Islet precursor cell (in vitro differentiated cells): ENCODE data around the gene TMEM179B.
"Not testable (repeated sequence)": the region's sequence is repeated elsewhere in the genome, so short reads cannot be mapped to it uniquely, and the experiment has no call there.

ENCODE experiments used
- DNase-seq: peaks from one replicate; pipeline ENCODE4 v3.0.0-alpha.2; 2018

TMEM179B gene

GRCh38 chr11:62787005-62787759 lies at the start of gene TMEM179B:
Gene TMEM179B, plus strand, starts transcription at chr11:62787402. Its CDS starts 30 bp downstream, at chr11:62787432.
- DNase-seq = peak; percentile 99

GRCh38 chr11:62747475-62748160 lies 39.6 kb upstream of the TMEM179B start:
- DNase-seq = peak; percentile 57

DNA sequence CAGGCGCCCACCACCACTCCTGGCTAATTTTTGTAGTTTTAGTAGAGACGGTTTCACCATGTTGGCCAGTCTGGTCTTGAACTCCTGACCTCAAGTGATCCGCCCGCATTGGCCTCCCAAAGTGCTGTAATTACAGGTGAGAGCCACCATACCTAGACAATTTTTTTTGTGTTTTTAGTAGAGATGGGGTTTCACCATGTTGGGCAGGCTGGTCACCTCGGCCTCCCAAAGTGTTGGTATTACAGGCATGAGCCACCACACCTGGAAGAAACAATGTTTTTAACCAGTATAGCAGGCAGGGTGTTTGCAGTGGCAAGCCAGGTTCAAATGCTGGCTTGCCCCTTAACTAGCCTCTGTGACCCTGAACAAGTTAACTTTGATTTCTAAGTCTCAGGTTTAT lies 37.3 kb upstream of the TMEM179B start:
- DNase-seq = not testable (repeated sequence)

DNA sequence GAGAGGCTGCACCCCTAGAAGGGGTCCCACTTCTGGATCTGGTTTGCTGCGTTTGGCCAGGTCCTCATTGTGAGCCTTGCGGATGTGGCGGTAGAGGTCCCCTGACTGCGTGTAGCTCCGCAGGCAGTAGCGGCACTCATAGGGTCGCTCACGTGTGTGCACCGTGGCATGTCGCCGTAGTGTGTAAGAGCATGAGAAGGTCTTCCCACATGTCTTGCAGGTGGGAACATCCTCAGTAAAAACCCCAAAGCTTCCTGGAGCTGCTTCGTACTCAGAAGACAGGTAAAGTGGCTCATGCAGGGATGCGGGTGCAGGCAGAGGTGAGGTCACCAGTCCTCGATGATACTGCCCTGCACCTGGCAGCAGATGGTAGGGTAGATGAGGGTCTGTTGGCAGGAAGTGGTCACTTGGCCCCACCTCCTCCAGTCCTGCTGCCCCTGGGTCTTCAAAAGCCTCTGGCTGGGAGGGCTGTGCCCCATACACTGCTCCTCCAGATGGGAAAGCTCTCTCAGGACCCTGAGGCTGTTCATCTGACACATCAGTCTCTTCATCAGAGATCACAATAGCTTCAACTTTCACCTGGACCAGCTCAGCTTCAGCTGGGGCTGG lies 34.9 kb upstream of the TMEM179B start:
- DNase-seq = no peak

GRCh38 chr11:62752994-62753735 lies 34.0 kb upstream of the TMEM179B start:
- no peak for DNase-seq

- DNase-seq = peak; percentile 100
Observed at GRCh38 chr11:62753736-62754603, 33.2 kb upstream of the TMEM179B start, which contains the start of gene ZBTB3. Gene ZBTB3, minus strand, starts transcription at chr11:62754160. Its CDS starts 496 bp downstream, at chr11:62753664.

- peak; percentile 67 for DNase-seq
Observed at GRCh38 chr11:62755086-62755615, 32.1 kb upstream of the TMEM179B start.

DNA sequence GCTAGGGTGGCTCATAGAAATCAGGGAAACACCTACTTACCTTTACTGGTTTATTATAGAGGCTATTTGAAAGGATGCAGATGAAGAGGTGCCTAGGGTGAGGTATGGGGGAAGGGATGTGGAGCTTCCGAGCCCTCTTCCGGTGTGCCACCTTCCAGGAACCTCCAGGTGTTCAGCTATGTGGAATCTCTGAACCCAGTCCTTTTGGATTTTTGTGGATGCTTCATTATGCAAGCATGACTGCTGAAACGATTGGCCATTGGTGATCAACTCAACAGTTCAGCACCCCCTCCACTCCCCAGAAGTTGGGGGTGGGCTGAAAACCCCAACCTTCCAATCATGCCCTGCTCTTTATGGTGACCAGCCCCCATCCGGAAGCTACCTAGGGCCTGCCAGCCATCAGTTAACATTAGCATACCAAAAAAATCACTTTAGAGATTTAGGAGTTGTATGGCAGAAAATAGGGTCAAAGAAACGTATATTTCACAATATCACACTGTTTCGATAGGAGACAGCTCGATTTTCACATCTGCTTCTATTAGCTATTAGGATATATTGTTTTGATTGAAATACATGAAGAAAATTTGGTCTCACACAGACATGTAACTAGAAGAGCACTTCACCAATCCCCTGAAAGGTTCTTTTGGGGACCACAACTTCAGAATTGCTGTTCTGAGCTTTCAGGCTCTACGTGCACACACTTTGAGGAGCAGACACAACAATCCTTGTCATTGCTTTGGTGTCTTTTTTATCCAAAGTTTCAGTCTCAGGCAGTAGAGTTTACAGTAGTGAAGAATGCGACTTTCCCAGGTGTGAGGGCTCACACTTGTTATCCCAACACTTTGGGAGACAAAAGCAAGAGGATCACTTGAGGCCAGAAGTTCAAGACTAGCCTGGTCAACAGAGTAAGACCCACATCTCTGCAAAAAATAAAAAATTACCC lies 29.1 kb upstream of the TMEM179B start:
- no peak for DNase-seq

DNA sequence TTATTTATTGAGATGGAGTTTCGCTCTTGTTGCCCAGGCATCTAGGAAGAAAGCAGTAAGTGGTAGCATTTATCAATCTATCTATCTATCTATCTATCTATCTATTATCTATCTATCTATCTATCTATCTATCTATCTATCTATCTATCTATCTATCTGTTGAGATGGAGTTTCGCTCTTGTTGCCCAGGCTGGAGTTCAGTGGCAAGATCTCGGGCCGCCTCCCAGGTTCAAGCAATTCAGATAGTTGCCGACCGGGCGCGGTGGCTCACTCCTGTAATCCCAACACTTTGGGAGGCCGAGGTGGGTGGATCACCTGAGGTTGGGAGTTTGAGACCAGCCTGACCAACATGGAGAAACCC lies 26.4 kb upstream of the TMEM179B start:
- DNase-seq = not testable (repeated sequence)

DNA sequence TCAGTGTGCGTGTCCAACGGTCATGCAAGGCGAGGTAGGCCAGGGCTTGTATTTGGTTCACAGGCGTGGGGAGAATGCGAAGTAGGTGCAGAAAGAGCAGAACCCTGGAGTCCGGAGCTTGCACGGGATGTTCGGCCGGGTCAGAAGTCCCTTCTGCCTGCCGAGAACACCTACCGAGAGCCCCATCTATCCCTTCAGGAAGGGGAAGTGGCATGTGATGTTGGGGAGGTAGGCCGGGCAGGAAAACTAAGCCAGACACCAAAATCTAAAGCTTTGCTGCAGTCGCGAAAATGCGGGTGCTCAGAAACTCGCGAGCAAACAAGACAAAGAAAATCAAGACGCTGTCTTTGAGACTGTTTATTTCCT lies 16.4 kb upstream of the TMEM179B start:
- DNase-seq = no peak

GRCh38 chr11:62771144-62772021 lies 15.8 kb upstream of the TMEM179B start, which contains the start of gene TAF6L:
Gene TAF6L, plus strand, starts transcription at chr11:62771396. Its CDS starts 4,388 bp downstream, at chr11:62775784.
- DNase-seq = peak; percentile 99

GRCh38 chr11:62774407-62774806 lies 12.8 kb upstream of the TMEM179B start:
- no peak for DNase-seq

- no peak for DNase-seq
Observed at GRCh38 chr11:62775646-62776045, 11.6 kb upstream of the TMEM179B start.

- DNase-seq = no peak
Observed at GRCh38 chr11:62777389-62777788, 9.8 kb upstream of the TMEM179B start.

DNA sequence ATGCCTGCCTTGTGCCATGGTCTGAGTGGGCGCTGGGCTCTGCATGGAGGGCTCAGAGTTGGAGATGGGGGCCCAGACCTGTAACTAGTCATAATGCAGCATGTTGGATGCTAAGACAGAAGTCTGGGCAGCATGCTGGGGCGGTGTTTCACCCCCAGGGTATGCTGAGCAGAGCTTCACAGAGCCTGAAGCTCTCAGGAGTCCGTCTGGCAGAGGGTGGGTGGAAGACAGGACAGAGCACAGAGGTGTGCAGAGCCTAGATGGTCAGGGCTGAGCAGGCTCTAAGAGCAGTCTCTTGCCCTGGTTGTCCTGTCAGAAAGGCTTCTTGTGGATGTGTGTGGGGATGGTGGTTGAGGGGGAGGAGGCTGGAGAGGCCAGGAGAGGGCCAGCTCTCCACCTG lies 8.8 kb upstream of the TMEM179B start:
- no peak for DNase-seq

DNA sequence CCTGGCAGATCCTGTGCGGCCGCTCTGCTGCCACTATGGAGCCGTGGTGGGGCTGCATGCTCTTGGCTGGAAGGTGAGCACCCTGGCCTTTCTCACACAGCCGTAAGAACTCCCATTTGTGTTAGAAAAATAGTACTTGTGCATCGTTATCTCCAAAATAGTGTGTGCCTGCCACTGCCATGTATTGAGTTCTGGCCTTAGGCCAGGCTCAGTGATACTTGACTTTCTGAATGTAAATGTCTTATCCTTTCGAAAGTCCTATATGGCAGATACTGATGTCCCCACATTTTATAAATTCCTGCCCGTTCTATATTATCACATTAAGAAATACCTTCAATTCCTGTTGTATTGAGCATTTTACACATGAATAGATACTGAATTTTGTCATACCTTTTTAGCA lies 4.4 kb upstream of the TMEM179B start:
- DNase-seq = no peak

- peak; percentile 95 for DNase-seq
Observed at GRCh38 chr11:62786318-62787004, 741 bp upstream of the TMEM179B start.

DNA sequence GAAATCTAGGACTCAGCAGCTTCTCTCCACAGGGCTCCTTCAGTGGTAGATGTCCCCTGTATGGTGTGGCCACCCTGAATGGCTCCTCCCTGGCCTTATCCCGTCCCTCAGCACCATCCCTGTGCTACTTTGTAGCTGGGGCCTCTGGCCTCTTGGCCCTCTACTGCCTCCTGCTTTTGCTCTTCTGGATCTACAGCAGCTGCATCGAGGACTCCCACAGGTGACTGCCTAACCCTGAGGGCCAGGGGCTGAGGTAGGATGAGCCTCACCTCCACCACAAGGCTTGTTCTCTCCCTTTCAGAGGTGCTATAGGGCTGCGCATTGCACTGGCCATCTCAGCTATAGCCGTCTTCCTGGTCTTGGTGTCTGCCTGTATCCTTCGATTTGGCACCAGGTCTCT lies 1.8 kb downstream of the TMEM179B start:
- DNase-seq = peak; percentile 56

GRCh38 chr11:62789576-62789975 lies 2.4 kb downstream of the TMEM179B start:
- DNase-seq = peak; percentile 35
